Measurements from ENCODE around the gene CTPS2. TPM values are rescaled to one million over a fixed set of nuclear protein-coding genes. Genes with fewer than 3 reads are reported as not detected.
"Not testable (repeated sequence)": the region's sequence is repeated elsewhere in the genome, so short reads cannot be mapped to it uniquely, and the experiment has no call there.

Gene CTPS2
- total RNA-seq, 6 experiments from 2014 or later, result 5.1 to 7.3 (median 6.5) TPM

GRCh38 chrX:16579517-16579916 is 133.0 kb downstream of the CTPS2 start:
- Mint-ChIP-seq H3K9me3 (no peaks in the 10 kb centered on the region), H3K4me1 (ENCODE audit: low read depth) (peaks cover 13% of the 10 kb centered on the region), H3K27me3 (ENCODE audit: insufficient read depth) (no peaks in the 10 kb centered on the region), H3K4me3 (no peak overlapping the region), H3K36me3 (ENCODE audit: low read depth) (0 out of 2 replicates have a peak, but pooled peaks cover 11% of the 10 kb centered on the region), H3K27ac (no peak overlapping the region)
- no peak for DNase-seq
- TF ChIP-seq CTCF (IDR thresholded peaks at IDR 0.05), result no peak

- Mint-ChIP-seq H3K27me3 (ENCODE audit: insufficient read depth) (no peaks in the 10 kb centered on the region), H3K36me3 (ENCODE audit: low read depth) (0 out of 2 replicates have a peak, but pooled peaks cover 7% of the 10 kb centered on the region), H3K4me1 (ENCODE audit: low read depth) (peaks cover 24% of the 10 kb centered on the region), H3K4me3 (no peak overlapping the region), H3K9me3 (no peaks in the 10 kb centered on the region), H3K27ac (no peak overlapping the region)
- peak; percentile 28 for DNase-seq
- no peak for TF ChIP-seq CTCF (IDR thresholded peaks at IDR 0.05)
Measured at GRCh38 chrX:16578218-16578617, 134.3 kb downstream of the CTPS2 start.

- no peak overlapping the region for H3K27ac Mint-ChIP-seq
- TF ChIP-seq CTCF (IDR thresholded peaks at IDR 0.05), result no peak
- DNase-seq, result no peak
Measured at GRCh38 chrX:16577483-16578029, 134.9 kb downstream of the CTPS2 start.

GRCh38 chrX:16575388-16575787 is 137.1 kb downstream of the CTPS2 start:
- not testable (repeated sequence) for H3K36me3 Mint-ChIP-seq (ENCODE audit: low read depth); DNase-seq; H3K27me3 Mint-ChIP-seq (ENCODE audit: insufficient read depth); H3K9me3 Mint-ChIP-seq; H3K4me3 Mint-ChIP-seq; H3K27ac Mint-ChIP-seq
- peaks cover 24% of the 10 kb centered on the region for H3K4me1 Mint-ChIP-seq (ENCODE audit: low read depth)

More at GRCh38 chrX:16577483-16578029, 134.9 kb downstream of the CTPS2 start:
- Mint-ChIP-seq H3K4me3 (no peak overlapping the region), H3K4me1 (ENCODE audit: low read depth) (peaks cover 24% of the 10 kb centered on the region), H3K36me3 (ENCODE audit: low read depth) (0 out of 2 replicates have a peak, but pooled peaks cover 2% of the 10 kb centered on the region), H3K27me3 (ENCODE audit: insufficient read depth) (no peaks in the 10 kb centered on the region), H3K9me3 (no peaks in the 10 kb centered on the region)

- Mint-ChIP-seq H3K27ac (peak overlapping the region; percentile 17), H3K9me3 (no peaks in the 10 kb centered on the region), H3K27me3 (ENCODE audit: insufficient read depth) (no peaks in the 10 kb centered on the region), H3K4me3 (no peak overlapping the region), H3K4me1 (ENCODE audit: low read depth) (peaks cover 24% of the 10 kb centered on the region), H3K36me3 (ENCODE audit: low read depth) (no peaks in the 10 kb centered on the region)
- DNase-seq, result peak; percentile 41
- no peak for TF ChIP-seq CTCF (IDR thresholded peaks at IDR 0.05)
Measured at GRCh38 chrX:16573781-16574180, 138.7 kb downstream of the CTPS2 start.

- Mint-ChIP-seq H3K4me3 (no peak overlapping the region), H3K36me3 (ENCODE audit: low read depth) (no peaks in the 10 kb centered on the region), H3K4me1 (ENCODE audit: low read depth) (no peaks in the 10 kb centered on the region), H3K27ac (no peak overlapping the region), H3K9me3 (no peaks in the 10 kb centered on the region), H3K27me3 (ENCODE audit: insufficient read depth) (no peaks in the 10 kb centered on the region)
- DNase-seq, result no peak
- no peak for TF ChIP-seq CTCF (IDR thresholded peaks at IDR 0.05)
Measured at GRCh38 chrX:16567681-16568080, 144.8 kb downstream of the CTPS2 start.

All from HFFc6 (cell line).